Activated CD8-positive, alpha-beta memory T cell treated with anti-CD3 and anti-CD28 coated beads, Interleukin-2, amount 50 U/mL, for 48 hours (primary cell): Measurements from ENCODE around the gene SRRM2.
A peak's percentile ranks its signal among the peaks of the same experiment; 100 is the strongest.

Experiments used
- DNase-seq: peaks from one replicate; pipeline ENCODE4 v3.0.0-alpha.2; 2020

The SRRM2 gene

GRCh38 chr16:2804728-2805127 lies 52.3 kb downstream of the SRRM2 start:
- DNase-seq, result no peak

GRCh38 chr16:2806286-2806685 lies 53.8 kb downstream of the SRRM2 start:
- DNase-seq, result no peak

- DNase-seq, result no peak
Measured at GRCh38 chr16:2808181-2808580, 55.7 kb downstream of the SRRM2 start.

- DNase-seq, result no peak
Measured at GRCh38 chr16:2809149-2809760, 56.8 kb downstream of the SRRM2 start.

- no peak for DNase-seq
Measured at GRCh38 chr16:2810651-2811050, 58.2 kb downstream of the SRRM2 start.

- DNase-seq, result no peak
Measured at GRCh38 chr16:2811703-2812471, 59.4 kb downstream of the SRRM2 start.

- DNase-seq, result no peak
Measured at GRCh38 chr16:2813771-2814221, 61.4 kb downstream of the SRRM2 start.

GRCh38 chr16:2814551-2815298 lies 62.3 kb downstream of the SRRM2 start:
- no peak for DNase-seq

- no peak for DNase-seq
Measured at GRCh38 chr16:2815299-2815771, 62.9 kb downstream of the SRRM2 start.

GRCh38 chr16:2816751-2817339 lies 64.4 kb downstream of the SRRM2 start, which contains the start of gene PRSS21:
TSS of gene PRSS21 (plus strand) at chr16:2817237. CDS start at chr16:2817269, 32 bp downstream.
- peak; percentile 73 for DNase-seq

GRCh38 chr16:2817340-2818271 lies 65.2 kb downstream of the SRRM2 start:
- no peak for DNase-seq

- DNase-seq, result no peak
Measured at GRCh38 chr16:2818272-2818876, 65.9 kb downstream of the SRRM2 start.

GRCh38 chr16:2819179-2819938 lies 66.9 kb downstream of the SRRM2 start:
- DNase-seq, result no peak

- peak; percentile 33 for DNase-seq
Measured at GRCh38 chr16:2819939-2820835, 67.7 kb downstream of the SRRM2 start.
